ENCODE data around the gene PHF24.
A peak's percentile ranks its signal among the peaks of the same experiment; 100 is the strongest.
"Not testable (repeated sequence)": the region's sequence is repeated elsewhere in the genome, so short reads cannot be mapped to it uniquely, and the experiment has no call there.

Gene PHF24

DNA sequence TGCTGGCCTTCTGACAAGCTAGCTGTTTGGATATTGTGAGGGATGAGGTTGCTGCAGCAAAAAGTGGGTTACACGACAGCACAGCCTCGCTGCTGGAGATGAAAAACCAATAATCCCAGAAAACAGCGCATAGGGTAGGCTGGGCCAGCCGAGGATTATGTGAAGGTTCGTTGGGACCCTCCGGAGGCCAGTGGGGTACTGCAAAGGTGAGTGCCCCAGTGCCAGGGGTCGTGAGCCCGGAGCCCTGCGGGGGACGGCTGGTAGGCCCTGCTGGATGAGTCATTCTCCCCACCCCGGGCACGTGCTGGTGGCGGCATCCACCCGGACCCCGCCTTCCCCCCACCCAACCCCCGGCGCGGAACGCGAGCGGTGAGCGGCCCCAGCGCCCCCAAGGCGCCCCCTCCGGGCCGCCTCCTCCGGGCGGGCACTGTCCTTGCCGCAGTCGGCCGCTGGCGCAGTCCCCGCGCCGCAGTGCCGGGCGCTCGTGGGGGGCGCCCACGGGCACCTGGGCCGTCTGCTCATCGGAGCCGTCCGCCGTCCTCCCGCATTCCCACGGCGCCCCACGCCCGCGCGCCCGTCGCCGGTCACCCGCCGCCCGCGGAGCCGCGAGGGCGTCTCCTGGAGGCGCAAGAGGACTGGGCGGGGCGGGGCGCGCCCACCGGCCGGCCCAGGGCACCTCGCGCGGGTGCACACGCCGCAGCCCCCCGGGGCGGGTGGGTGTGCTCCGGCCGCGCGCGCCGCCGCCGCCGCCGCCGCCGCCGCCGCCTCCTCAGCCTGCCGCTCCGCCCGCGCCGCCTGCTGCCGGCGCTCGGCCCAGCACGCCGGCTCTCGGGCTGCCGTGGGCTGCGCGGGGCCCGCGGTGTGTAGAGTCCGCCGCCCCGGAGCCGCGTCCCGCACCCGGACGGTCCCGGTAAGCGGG is at the start of gene PHF24:
Gene PHF24 (plus strand): TSS at position 794 of the 919 bp plus-strand sequence. CDS start 13,014 bp downstream, outside the sequence.
- DNase-seq (ENCODE audit: low spot score) = peak; percentile 67

- no peak for DNase-seq (ENCODE audit: low spot score)
Measured at GRCh38 chr9:34927061-34927460, 31.0 kb upstream of the PHF24 start.

GRCh38 chr9:34928921-34929320 is 29.2 kb upstream of the PHF24 start:
- no peak for DNase-seq (ENCODE audit: low spot score)

GRCh38 chr9:34929506-34930102 is 28.5 kb upstream of the PHF24 start:
- peak; percentile 31 for DNase-seq (ENCODE audit: low spot score)

GRCh38 chr9:34939989-34940388 is 18.1 kb upstream of the PHF24 start:
- not testable (repeated sequence) for DNase-seq (ENCODE audit: low spot score)

DNA sequence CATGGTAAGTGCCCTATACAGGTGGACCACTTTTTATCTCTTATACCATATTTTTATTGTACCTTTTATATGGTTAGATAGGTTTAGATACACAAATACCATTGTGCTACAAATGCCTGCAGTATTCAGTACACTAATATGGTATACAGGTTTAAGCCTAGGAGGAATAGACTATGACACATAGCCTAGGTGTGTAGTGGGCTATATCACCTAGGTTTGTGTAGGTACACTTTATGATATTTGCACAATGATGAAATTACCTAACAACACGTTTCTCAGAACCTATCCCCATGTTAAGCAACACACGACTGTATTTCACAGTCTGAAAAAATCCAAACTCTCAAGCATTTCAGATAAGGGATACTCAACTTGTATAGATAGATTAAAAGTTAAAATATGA is 9.6 kb upstream of the PHF24 start:
- no peak for DNase-seq (ENCODE audit: low spot score)

GRCh38 chr9:34954225-34954624 is 3.9 kb upstream of the PHF24 start:
- no peak for DNase-seq (ENCODE audit: low spot score)

DNA sequence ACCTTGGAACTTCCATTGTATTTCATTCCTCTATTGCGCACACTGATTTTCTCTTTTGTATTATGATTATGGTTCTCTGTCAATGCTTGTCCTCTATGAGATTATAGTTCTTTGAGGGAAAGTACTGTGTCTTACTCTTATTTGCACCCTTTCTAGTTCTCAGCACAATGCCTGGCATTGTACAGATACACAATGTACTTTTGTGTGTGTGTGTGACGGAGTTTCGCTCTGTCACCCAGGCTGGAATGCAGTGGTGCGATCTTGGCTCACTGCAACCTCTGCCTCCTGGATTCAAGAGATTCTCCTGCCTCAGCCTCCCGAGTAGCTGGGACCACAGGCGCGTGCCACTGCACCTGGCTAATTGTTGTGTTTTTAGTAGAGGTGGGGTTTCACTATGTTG is 2.0 kb upstream of the PHF24 start:
- not testable (repeated sequence) for DNase-seq (ENCODE audit: low spot score)

DNA sequence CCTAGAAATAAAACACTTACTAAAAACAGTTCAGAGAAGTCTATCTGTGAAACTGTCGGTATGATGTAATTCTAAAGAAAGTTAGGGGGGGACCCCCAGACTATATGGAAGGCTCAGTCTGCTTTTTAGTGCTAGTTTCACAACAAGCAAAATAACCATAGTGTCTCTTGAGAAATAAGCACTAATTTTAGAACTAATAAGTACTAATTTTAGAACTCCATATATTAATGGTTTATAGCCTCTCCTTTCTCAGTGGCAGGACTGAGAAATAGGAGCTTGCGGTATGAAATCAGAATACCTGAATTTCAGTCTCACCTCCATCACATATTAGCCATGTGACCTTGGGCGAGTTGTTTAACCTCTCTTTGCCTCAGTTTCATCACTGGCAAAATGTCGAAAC is 1.4 kb upstream of the PHF24 start:
- DNase-seq (ENCODE audit: low spot score) = no peak

GRCh38 chr9:34958411-34958982 is 412 bp downstream of the PHF24 start:
- no peak for DNase-seq (ENCODE audit: low spot score)

- no peak for DNase-seq (ENCODE audit: low spot score)
Measured at GRCh38 chr9:34959461-34959860, 1.4 kb downstream of the PHF24 start.

DNA sequence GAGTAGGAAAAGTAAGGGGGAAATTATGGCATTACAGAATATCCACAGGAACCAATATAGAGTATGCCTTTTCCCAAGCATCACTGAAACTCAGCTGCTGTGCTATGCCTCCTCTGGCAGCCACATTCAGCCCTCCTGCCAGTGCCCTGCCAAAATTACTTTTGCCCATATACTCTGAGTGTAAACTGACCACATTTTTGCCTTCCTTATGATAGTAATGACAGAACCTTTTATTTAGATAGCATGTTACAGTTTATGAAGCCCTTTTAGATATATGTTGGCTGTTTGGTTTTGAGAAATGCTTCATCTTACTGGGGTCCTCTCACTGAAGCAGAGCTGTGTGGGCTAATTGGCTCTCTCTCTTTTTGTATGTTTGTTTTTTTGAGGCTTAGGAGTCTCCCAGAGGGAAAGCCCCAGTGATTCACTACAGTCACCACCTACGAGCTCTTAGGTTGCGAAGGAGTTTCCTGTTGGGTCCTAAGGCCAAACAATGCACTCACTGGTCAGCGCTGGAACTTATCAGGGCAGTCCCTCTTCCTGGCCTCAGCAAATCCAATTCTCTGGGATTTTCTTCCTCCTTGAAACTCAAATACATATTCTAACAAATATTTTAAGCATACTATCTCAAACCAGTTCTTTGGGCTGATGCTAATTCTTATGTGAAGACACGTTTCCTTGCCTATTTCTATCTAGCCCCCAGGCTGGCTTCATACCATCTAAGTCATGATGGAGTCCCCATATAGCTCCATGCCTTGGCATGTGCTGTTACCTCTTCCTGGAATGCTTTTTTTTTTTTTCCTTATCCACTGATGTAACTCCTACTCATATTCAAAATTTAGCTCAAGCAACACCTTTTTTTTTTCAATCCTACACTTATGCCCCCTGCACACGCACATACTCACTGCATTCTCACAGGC is 3.7 kb downstream of the PHF24 start:
- DNase-seq (ENCODE audit: low spot score) = no peak

GRCh38 chr9:34962546-34962945 is 4.5 kb downstream of the PHF24 start:
- DNase-seq (ENCODE audit: low spot score) = no peak

GRCh38 chr9:34963552-34963951 is 5.5 kb downstream of the PHF24 start:
- DNase-seq (ENCODE audit: low spot score) = no peak

DNA sequence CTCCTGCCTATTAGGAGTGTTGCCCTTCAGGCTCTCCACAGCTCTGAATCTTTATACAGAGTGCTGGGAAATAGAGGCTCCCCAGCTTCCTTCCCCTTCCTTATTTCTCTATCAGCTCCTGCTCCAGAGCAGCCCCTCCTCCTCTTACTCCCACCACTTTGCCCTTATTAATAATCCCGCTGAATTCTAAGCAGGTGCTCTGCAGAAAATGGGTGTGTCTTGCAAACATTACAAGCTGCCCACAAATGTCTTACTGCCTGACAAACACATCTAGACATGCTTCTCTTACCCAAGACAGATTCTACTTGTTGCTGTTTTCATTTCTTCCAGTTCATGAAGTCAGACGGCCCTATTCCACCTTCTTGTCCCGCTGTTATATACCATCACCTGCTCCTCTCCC is 6.4 kb downstream of the PHF24 start:
- DNase-seq (ENCODE audit: low spot score) = no peak

- no peak for DNase-seq (ENCODE audit: low spot score)
Measured at GRCh38 chr9:34971146-34971811, 13.2 kb downstream of the PHF24 start.

DNA sequence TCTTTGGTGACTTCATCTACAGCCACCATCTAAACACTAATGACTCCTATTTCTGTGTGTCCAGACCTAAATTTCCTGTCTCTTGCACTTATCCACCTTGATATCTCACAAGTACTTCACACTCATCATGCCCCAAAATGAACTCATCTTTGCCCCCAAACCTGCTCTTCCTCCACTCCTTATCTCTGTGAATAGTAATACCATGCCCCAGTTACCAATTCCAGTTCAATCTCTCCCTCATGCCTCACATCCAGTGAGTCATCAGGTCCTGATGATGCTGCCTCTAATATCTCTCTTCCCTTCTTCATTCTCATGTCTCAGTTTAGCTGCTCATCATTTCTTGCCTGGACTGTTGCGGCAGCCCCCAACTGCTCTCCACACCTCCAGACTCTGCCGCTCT is 16.6 kb downstream of the PHF24 start:
- DNase-seq (ENCODE audit: low spot score) = no peak

DNA sequence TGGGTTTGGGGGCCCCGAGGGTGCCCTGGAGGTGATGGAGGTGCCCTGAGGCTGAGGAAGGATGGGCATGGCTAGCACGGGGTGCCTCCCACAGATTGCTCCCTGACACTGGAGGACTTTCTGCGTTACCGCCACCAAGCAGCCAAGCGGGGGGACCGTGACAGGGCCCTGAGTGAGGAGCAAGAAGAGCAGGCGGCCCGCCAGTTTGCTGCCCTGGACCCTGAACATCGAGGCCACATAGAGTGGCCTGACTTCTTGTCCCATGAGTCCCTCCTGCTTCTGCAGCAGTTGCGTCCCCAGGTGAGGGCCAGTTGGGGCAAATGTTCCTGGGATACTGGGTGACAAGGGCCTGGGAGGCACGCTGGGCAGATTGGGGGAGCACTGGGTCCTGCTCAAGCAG is 18.4 kb downstream of the PHF24 start:
- DNase-seq (ENCODE audit: low spot score) = no peak

DNA sequence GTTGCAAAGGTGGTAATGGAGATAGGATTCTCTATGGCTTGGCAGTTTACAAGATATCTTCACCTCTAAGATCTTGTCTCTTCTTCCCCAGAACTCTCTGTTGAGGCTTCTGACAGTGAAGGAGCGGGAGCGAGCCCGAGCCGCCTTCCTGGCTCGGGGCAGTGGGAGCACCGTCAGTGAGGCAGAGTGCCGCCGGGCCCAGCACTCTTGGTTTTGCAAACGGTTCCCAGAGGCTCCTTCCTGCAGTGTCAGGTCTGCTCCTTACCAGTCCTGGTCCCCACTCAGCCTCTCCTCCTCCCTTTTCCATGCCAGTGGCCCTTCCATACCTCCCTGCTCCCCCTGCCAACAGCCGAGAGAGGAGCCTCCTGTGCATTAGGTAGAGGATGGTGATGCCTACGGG is 18.9 kb downstream of the PHF24 start:
- DNase-seq (ENCODE audit: low spot score) = no peak

GRCh38 chr9:34980181-34980761 is 22.2 kb downstream of the PHF24 start:
- DNase-seq (ENCODE audit: low spot score) = no peak

- no peak for DNase-seq (ENCODE audit: low spot score)
Measured at GRCh38 chr9:34982361-34982760, 24.3 kb downstream of the PHF24 start.

All from AG20443 (cell line).